HG03095 (cell line): Measurements from ENCODE around the gene ZNF664.

Source experiments
- ATAC-seq: cut with Tn5 transposase; IDR thresholded peaks from one replicate; pipeline ENCODE4 v1.9.1; 2021; ENCODE audit warnings: moderate library complexity; ENCODE audit not compliant: unreplicated experiment

The ZNF664 gene

GRCh38 chr12:124006846-124007713 lies 34.1 kb downstream of the ZNF664 start:
- ATAC-seq = no peak

GRCh38 chr12:124007826-124008570 lies 35.0 kb downstream of the ZNF664 start:
- no peak for ATAC-seq

- no peak for ATAC-seq
These were observed 35.6 kb downstream of the ZNF664 start for GRCh38 chr12:124008595-124008994.

- no peak for ATAC-seq
These were observed 36.8 kb downstream of the ZNF664 start for GRCh38 chr12:124009781-124010180.

- no peak for ATAC-seq
These were observed 37.7 kb downstream of the ZNF664 start for GRCh38 chr12:124010687-124011086.

GRCh38 chr12:124011435-124012115 lies 38.6 kb downstream of the ZNF664 start:
- ATAC-seq = no peak

- ATAC-seq = no peak
These were observed 40.1 kb downstream of the ZNF664 start for GRCh38 chr12:124013073-124013472.

- no peak for ATAC-seq
These were observed 42.8 kb downstream of the ZNF664 start for GRCh38 chr12:124015494-124016461.

DNA sequence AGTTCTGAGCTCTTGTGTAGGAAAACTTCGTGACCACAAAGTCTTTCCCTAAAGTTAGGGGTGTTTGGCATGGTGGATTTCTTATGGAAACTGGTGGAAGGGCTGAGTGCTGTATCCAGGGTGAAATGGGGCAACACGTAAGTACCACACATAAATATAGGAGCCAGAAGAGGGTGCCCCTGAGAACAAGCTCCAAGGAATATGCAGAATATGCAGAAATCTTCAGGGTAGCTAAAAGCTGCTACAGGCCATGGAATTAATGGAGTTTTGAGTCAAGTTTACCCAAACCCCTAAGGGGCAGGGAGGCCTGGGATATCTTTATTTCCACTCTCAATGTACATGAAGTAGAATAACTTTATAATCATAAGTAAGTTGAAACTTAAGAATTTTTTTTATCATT lies 44.0 kb downstream of the ZNF664 start:
- ATAC-seq = no peak

DNA sequence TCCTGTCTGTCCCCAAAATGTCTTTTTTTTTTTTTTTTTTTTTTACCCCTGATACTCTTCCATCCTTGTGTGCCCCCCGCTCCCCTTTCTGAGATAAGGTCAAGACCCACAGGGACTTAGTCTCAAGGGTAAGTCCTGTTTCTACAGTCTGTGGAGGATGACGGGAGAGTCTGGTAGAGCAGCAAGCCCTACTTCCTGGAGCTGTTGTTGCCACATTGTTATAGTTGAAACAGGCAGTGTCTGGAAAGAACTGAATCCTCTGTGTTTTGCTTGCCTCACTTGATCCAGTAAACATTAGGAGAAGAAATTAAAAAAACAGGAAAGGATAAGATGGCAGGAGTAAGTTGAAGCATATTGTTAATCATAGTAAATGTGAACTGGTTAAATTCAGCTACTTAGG lies 45.5 kb downstream of the ZNF664 start:
- ATAC-seq = no peak

DNA sequence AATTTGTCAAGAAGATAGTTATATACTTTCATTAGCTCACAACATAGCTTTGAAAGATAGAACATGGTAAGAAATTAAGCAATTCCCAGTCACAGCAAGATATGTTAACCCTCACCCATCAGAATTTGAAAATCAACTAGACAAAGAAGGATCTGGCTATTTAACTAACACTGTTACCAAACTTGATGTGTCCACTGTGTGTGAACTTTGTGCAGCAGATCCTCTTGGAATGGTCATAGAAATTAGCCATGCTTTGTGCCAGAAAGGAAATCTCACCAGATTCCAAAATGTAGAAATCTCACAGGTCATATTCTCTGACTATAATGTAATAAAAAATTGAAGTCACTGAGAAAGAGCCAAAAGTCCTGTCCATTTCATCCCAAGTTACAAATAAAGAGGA lies 46.1 kb downstream of the ZNF664 start:
- no peak for ATAC-seq

DNA sequence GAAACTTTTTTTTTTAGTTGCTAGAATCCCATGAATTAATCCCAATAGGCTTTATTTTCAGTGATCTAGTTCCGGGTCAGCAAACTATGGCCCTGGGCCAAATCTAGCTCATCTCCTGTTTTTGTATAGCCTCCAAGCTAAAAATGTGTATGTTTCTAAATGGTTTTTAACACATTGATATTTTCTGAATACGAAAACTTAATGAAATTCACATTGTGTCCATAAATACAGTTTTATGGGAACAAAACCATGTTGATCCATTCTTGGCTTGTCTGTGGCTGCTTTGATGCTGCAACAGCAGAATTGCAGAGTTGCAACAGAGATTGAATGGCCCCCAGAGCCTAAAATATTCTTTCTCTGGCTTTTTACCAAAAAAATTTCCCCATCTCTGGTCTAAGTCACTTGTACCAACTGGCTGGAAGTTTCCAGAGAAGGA lies 47.5 kb downstream of the ZNF664 start:
- ATAC-seq = no peak

- no peak for ATAC-seq
These were observed 48.0 kb downstream of the ZNF664 start for GRCh38 chr12:124021007-124021406.

DNA sequence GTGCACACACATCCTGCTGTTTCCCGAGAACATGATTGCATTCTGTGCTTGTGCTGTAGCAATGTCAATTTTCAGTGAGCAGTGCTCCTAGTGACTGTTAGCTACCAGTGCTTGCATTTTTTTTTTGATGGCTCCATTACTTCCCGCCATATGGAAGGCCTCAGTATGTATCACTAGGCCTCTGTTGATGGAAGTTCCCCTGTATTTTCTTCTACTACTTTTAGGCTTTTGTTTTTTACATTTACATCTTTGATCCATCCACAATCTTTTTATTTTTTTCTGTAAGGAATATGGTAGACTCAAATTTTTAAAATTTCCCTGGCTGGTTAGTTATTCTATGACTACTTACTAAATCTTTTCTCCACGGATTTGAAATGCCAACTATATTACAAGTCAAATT lies 49.1 kb downstream of the ZNF664 start:
- no peak for ATAC-seq

DNA sequence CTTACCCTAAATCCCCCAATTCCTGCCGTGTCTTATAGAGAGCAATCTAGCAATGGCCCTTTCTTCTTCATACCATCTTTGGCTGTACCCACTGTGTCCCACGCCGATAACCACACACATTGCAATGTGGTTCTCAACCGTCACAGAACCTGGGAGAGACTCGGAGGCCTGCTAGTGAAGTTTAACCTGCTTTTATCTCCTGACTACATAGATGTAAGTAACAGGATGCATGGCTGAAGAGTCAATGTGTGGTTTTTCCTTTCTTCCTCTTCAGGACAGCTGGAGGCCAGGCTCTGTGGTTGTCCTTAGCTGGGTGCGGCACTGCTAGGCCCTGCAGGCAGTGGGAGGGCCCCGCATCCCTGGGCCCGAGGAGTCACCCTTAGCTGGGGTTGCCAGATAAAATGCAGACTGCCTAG lies 51.3 kb downstream of the ZNF664 start:
- no peak for ATAC-seq

- ATAC-seq = no peak
These were observed 51.8 kb downstream of the ZNF664 start for GRCh38 chr12:124024776-124025175.

GRCh38 chr12:124025661-124026060 lies 52.6 kb downstream of the ZNF664 start:
- no peak for ATAC-seq

- no peak for ATAC-seq
These were observed 54.0 kb downstream of the ZNF664 start for GRCh38 chr12:124026755-124027745.
